ENCODE measurements around the gene TMC1. TPM values are rescaled to one million over a fixed set of nuclear protein-coding genes. Genes with fewer than 3 reads are reported as not detected.

The TMC1 gene
- total and polyA plus RNA-seq, 2 of the 8 experiments (the other 6 are each of a cell fraction or from before 2014, with no cell fraction given): 0.95 to 0.98 TPM

DNA sequence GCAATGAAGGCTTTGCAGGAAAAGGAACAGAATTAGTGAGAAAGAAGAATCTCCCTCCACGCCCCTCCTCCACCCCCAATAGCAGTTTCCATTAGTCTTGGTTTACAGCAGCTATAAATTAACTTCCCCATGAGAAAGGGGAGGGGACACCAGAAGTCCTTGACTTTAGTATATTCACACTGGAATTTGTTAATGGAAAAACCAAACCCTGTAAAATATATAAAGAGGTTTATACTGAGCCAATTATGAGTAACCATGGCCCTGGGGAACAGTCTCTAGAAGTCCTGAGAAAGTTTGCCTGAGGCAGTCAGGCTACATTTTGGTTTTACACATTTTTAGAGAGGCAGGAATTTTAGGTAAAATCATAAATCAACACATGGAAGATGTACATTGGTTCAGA is 342.9 kb downstream of the TMC1 start:
- Histone ChIP-seq H3K56ac (replicated peaks; ENCODE audit: insufficient read length, low read depth, low read length) (no peak overlapping the region), H2BK12ac (ENCODE audit: low read depth, low read length) (no peak overlapping the region), H4K91ac (replicated peaks; ENCODE audit: insufficient read length, low read length) (no peak overlapping the region), H3K23ac (ENCODE audit: insufficient read length) (no peak overlapping the region), H4K20me1 (replicated peaks in 1 of 2; ENCODE audit: control insufficient read depth in 1 of 2, insufficient read depth in 2 of 2, low read length in 2 of 2) (no peaks in the 10 kb centered on the region), H3K9me3 (ENCODE audit: insufficient read depth in 2 of 2, low read depth in 1 of 2, low read length in 1 of 2) (no peaks in the 10 kb centered on the region), H2BK120ac (replicated peaks; ENCODE audit: low read depth, low read length) (no peak overlapping the region), H3K9ac (replicated peaks in 1 of 4; ENCODE audit: extremely low read depth in 1 of 4, low read depth in 3 of 4, low read length in 3 of 4) (no peak overlapping the region), H3K27ac (ENCODE audit: low read depth, low read length) (no peak overlapping the region), H3K79me1 (ENCODE audit: low read depth, low read length) (no peaks in the 10 kb centered on the region), H3K14ac (ENCODE audit: insufficient read length) (no peak overlapping the region), H2BK5ac (ENCODE audit: low read depth, low read length) (no peak overlapping the region), H3K18ac (ENCODE audit: extremely low read depth, low read length) (no peak overlapping the region), H2BK15ac (ENCODE audit: low read length) (no peak overlapping the region), H3K4me1 (replicated peaks in 1 of 4; ENCODE audit: control insufficient read depth in 3 of 4, insufficient read depth in 4 of 4, low read length in 3 of 4) (no peaks in the 10 kb centered on the region), H4K5ac (ENCODE audit: insufficient read length, low read depth, low read length) (no peak overlapping the region), H2BK20ac (ENCODE audit: low read length) (no peak overlapping the region), H3K79me2 (ENCODE audit: control insufficient read depth in 1 of 2, insufficient read depth in 2 of 2, low read length in 2 of 2) (no peaks in the 10 kb centered on the region), H3K4me2 (ENCODE audit: insufficient read depth in 1 of 2, low read depth in 2 of 2, low read length in 2 of 2) (no peak overlapping the region), H3K36me3 (ENCODE audit: control insufficient read depth in 2 of 4, insufficient read depth in 4 of 4, low read length in 3 of 4) (no peaks in the 10 kb centered on the region), H3K4me3 (ENCODE audit: extremely low read depth in 1 of 4, insufficient read depth in 2 of 4, low read depth in 3 of 4, low read length in 4 of 4) (no peak overlapping the region), H2AK5ac (ENCODE audit: low read depth, low read length) (no peak overlapping the region), H2AFZ (ENCODE audit: low read length) (no peak overlapping the region), H3K27me3 (replicated peaks in 1 of 4; ENCODE audit: control insufficient read depth in 3 of 4, extremely low read depth in 1 of 4, insufficient read depth in 3 of 4, low read length in 3 of 4) (no peaks in the 10 kb centered on the region), H3K23me2 (ENCODE audit: low read depth, low read length) (no peaks in the 10 kb centered on the region), H3K4ac (replicated peaks; ENCODE audit: insufficient read length, low read depth, low read length) (no peak overlapping the region), H4K8ac (ENCODE audit: extremely low read depth, insufficient read depth, low read length) (no peak overlapping the region)
- FAIRE-seq (no peak), DNase-seq (ENCODE audit: low read depth in 1 of 2, low spot score in 2 of 2) (no peak)
- 100% methylated on average over 1 of the region's 1 CpG; no CpG with 5 or more reads in 1 of the 2 experiments for WGBS, 2 experiments (ENCODE audit: extremely low coverage in 1 of 2, insufficient coverage in 1 of 2, insufficient read length in 1 of 2, insufficient replicate concordance in 2 of 2, low coverage in 1 of 2, low lambda C conversion rate in 2 of 2, missing lambda C conversion rate in 1 of 2)
- ChIA-PET POLR2A (ENCODE audit: partially characterized antibody) (no interaction called here), CTCF (ENCODE audit: partially characterized antibody) (interaction anchor here (0.7 to 1.2 kb wide), 2 partner anchors 66 to 158 kb away, joined by 3 read pairs; no protein-coding TSS in a partner anchor)
- TF ChIP-seq, protein P1, sequence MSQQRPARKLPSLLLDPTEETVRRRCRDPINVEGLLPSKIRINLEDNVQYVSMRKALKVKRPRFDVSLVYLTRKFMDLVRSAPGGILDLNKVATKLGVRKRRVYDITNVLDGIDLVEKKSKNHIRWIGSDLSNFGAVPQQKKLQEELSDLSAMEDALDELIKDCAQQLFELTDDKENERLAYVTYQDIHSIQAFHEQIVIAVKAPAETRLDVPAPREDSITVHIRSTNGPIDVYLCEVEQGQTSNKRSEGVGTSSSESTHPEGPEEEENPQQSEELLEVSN (IDR thresholded peaks at IDR 0.05): no peak
- no peak for TF ChIP-seq JUND (IDR thresholded peaks at IDR 0.05; ENCODE audit: low read length)
- no peak for TF ChIP-seq EZH2 (IDR thresholded peaks at IDR 0.05; ENCODE audit: low read depth, low read length, severe bottlenecking)
- TF ChIP-seq SP2 (IDR thresholded peaks at IDR 0.05; ENCODE audit: low read length): no peak
- TF ChIP-seq TBP (IDR thresholded peaks at IDR 0.05; ENCODE audit: low read depth, low read length): no peak

All from H1 (cell line).